HepG2 (cell line): ENCODE data around the gene TOR4A. TPM values are rescaled to one million over a fixed set of nuclear protein-coding genes. Genes with fewer than 3 reads are reported as not detected.
A peak's percentile ranks its signal among the peaks of the same experiment; 100 is the strongest.

Experiments used
- ATRX ChIP-seq: sonication (generic); formaldehyde crosslinking; IDR thresholded peaks from 2 replicates; pipeline ENCODE4 v1.4.0; 2020; ENCODE audit warnings: missing genetic modification reagents, borderline replicate concordance
- CAMTA2 ChIP-seq: sonication (generic); formaldehyde crosslinking; IDR thresholded peaks from 2 replicates; pipeline ENCODE4 v1.4.0; 2020; ENCODE audit warnings: mild to moderate bottlenecking, missing genetic modification reagents, borderline replicate concordance
- CENPT ChIP-seq: sonication (generic); formaldehyde crosslinking; IDR thresholded peaks from 2 replicates; pipeline ENCODE4 v1.8.0; 2022; ENCODE audit warnings: low read depth, mild to moderate bottlenecking, moderate library complexity, missing genetic modification reagents
- DNMT3B ChIP-seq: conservative IDR thresholded peaks from 2 replicates; pipeline ENCODE4 v1.6.1; 2016; ENCODE audit warnings: missing biosample characterization, control low read depth
- ETV5 ChIP-seq: IDR thresholded peaks from 2 replicates; pipeline ENCODE4 v1.6.1; 2018; ENCODE audit warnings: missing biosample characterization, missing genetic modification reagents, inconsistent platforms, borderline replicate concordance
- FUBP1 ChIP-seq: sonication (generic); formaldehyde crosslinking; IDR thresholded peaks from 2 replicates; pipeline ENCODE4 v1.5.1; 2020; ENCODE audit warnings: missing genetic modification reagents, mild to moderate bottlenecking, borderline replicate concordance
- MBNL3 ChIP-seq: fragments of 250-450 bp; sonication (Bioruptor Pico); conservative IDR thresholded peaks from 2 replicates; pipeline ENCODE4 v1.8.0; 2022; ENCODE audit warnings: mild to moderate bottlenecking, inconsistent platforms
- POLR2AphosphoS5 ChIP-seq: IDR thresholded peaks from 2 replicates; pipeline ENCODE4 v1.6.1; 2012; ENCODE audit warnings: low read depth, low read length
- SOX6 ChIP-seq, 2 experiments: fragments of 450-650 bp in 1 of 2; sonication (generic) in 1 of 2; formaldehyde crosslinking in 1 of 2; IDR thresholded peaks; 2 replicates each; pipeline versions ENCODE4 v1.4.0 to v1.6.1; 2017 to 2020; ENCODE audit warnings: antibody characterized with exemption in 1 of 2, mild to moderate bottlenecking in 1 of 2, missing genetic modification reagents in 1 of 2
- SRF ChIP-seq: IDR thresholded peaks from 2 replicates; pipeline ENCODE4 v1.6.1; 2011; ENCODE audit warnings: mild to moderate bottlenecking, low read depth, low read length, moderate library complexity
- U2AF1 ChIP-seq: fragments of 200-400 bp; formaldehyde crosslinking; optimal IDR thresholded peaks from 2 replicates; pipeline ENCODE3; 2017; ENCODE audit warnings: mild to moderate bottlenecking, low read depth, low read length
- ZBTB43 ChIP-seq: sonication (generic); formaldehyde crosslinking; conservative IDR thresholded peaks from 2 replicates; pipeline ENCODE4 v1.4.0; 2020; ENCODE audit warnings: missing genetic modification reagents
- ZNF121 ChIP-seq: sonication (generic); formaldehyde crosslinking; IDR thresholded peaks from 2 replicates; pipeline ENCODE4 v1.5.0; 2020; ENCODE audit warnings: mild to moderate bottlenecking, missing genetic modification reagents
- ZNF251 ChIP-seq: sonication (generic); formaldehyde crosslinking; IDR thresholded peaks from 2 replicates; pipeline ENCODE4 v1.9.0; 2021; ENCODE audit warnings: mild to moderate bottlenecking, missing genetic modification reagents
- ZNF432 ChIP-seq: sonication (generic); formaldehyde crosslinking; IDR thresholded peaks from 2 replicates; pipeline ENCODE4 v1.5.0; 2020; ENCODE audit warnings: missing genetic modification reagents, mild to moderate bottlenecking, borderline replicate concordance
- ZNF644 ChIP-seq: IDR thresholded peaks from 2 replicates; pipeline ENCODE4 v1.6.1; 2016; ENCODE audit warnings: low read depth
- ZNF780A ChIP-seq: sonication (generic); formaldehyde crosslinking; IDR thresholded peaks from 2 replicates; pipeline ENCODE4 v1.8.0; 2022; ENCODE audit warnings: mild to moderate bottlenecking, missing genetic modification reagents, moderate library complexity
- ZSCAN20 ChIP-seq: sonication (generic); formaldehyde crosslinking; IDR thresholded peaks from 2 replicates; pipeline ENCODE4 v1.4.0; 2020; ENCODE audit warnings: missing genetic modification reagents, mild to moderate bottlenecking, borderline replicate concordance
- polyA plus RNA-seq, 8 experiments: library from polyadenylated mRNA; depleted of rRNA in 3 of 8; stranded (reverse) in 7 of 8; unstranded in 1 of 8; fragments of >200 nt; fragmentation: Illumina TruSeq in 4 of 8; extraction: Trizol in 4 of 8; gene quantifications; 2 replicates each; pipeline versions ENCODE4 v1.2.1 to v1.2.3, GENCODE V29; 2011 to 2016; ENCODE audit warnings: low read depth in 4 of 8, missing spikeins in 1 of 8, mixed read lengths in 1 of 8; ENCODE audit not compliant: insufficient read depth in 1 of 8
- total RNA-seq, 5 experiments: library from RNA; depleted of rRNA; stranded (reverse); fragments of >200 nt; fragmentation: Illumina TruSeq; extraction: Trizol; gene quantifications; 2 replicates each; pipeline ENCODE4 v1.2.3, GENCODE V29; 2016; ENCODE audit warnings: low read depth in 1 of 5
- TF ChIP-seq, protein P1 (sequence below): sonication (generic); formaldehyde crosslinking; IDR thresholded peaks from 2 replicates; pipeline ENCODE4 v1.5.0; 2020; ENCODE audit warnings: missing genetic modification reagents
- TF ChIP-seq, protein P2 (sequence below): sonication (generic); formaldehyde crosslinking; IDR thresholded peaks from 2 replicates; pipeline ENCODE4 v1.4.0; 2020; ENCODE audit warnings: missing genetic modification reagents
- TF ChIP-seq, protein P3 (sequence below): sonication (generic); formaldehyde crosslinking; IDR thresholded peaks from 2 replicates; pipeline ENCODE4 v1.4.0; 2020; ENCODE audit warnings: missing genetic modification reagents

The TOR4A gene
- total and polyA plus RNA-seq, 2 of the 13 experiments (the other 11 are each of a cell fraction or from before 2014, with no cell fraction given): 11.1 to 14.2 TPM

DNA sequence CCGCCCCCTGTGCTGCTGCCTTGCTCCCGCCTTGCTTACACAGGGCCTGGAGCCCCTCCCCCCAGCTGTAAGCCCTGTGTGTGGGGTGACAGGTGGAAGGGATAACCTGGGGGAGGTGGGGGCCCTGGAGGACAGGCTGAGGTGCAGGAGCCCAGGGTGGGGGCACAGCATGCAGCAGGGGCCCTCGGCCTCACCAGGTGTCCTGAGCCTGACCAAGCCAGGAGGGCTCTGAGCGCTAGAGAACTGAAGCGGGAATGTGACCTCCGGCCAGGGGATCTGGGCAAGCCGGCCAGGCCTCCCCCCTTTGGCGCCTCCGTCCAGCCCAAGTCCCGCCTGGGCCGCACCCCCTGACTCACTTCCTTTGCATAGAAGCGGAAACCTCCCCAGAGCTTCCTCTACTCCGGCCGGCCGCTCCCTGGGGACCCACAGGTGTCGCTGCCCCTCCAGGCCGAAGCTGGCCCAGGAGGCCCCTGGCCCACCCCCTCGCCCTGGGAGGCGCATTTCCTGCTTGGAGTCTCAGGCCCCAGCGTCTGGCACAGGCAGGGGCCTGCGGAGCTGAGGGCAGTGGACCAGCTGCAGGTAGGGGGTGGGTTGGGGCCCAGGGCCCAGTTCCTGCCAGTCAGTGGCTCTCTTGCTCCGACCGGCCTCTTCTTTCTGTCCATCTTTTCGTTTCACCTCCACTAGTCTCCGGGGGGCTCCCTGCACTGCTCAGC, at the start of gene TOR4A (continued):
- TF ChIP-seq, protein P1, sequence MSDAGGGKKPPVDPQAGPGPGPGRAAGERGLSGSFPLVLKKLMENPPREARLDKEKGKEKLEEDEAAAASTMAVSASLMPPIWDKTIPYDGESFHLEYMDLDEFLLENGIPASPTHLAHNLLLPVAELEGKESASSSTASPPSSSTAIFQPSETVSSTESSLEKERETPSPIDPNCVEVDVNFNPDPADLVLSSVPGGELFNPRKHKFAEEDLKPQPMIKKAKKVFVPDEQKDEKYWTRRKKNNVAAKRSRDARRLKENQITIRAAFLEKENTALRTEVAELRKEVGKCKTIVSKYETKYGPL (CRISPR knock-in tag): 0 out of 2 replicates have a peak, but pooled peaks have one; percentile 6
- TF ChIP-seq MBNL3 (CRISPR knock-in tag) (no peak), ZNF432 (CRISPR knock-in tag) (no peak), SOX6 (IDR thresholded peaks at IDR 0.05) (no peak), SOX6 (CRISPR knock-in tag; IDR thresholded peaks at IDR 0.05) (peak; percentile 43), ZNF644 (CRISPR knock-in tag) (no peak), ZBTB43 (CRISPR knock-in tag) (peak; percentile 52; the same call in 1 of the 2 replicates), U2AF1 (peak; percentile 53), CENPT (CRISPR knock-in tag) (no peak), FUBP1 (CRISPR knock-in tag) (no peak), POLR2AphosphoS5 (peak; percentile 78), DNMT3B (CRISPR knock-in tag) (no peak), ZNF251 (CRISPR knock-in tag) (no peak), SRF (no peak), ZNF121 (CRISPR knock-in tag) (0 out of 2 replicates have a peak, but pooled peaks have one; percentile 21), ATRX (CRISPR knock-in tag) (no peak), ZSCAN20 (CRISPR knock-in tag) (peak; percentile 21), CAMTA2 (no peak), ZNF780A (no peak), ETV5 (peak; percentile 85)
- TF ChIP-seq, protein P2, sequence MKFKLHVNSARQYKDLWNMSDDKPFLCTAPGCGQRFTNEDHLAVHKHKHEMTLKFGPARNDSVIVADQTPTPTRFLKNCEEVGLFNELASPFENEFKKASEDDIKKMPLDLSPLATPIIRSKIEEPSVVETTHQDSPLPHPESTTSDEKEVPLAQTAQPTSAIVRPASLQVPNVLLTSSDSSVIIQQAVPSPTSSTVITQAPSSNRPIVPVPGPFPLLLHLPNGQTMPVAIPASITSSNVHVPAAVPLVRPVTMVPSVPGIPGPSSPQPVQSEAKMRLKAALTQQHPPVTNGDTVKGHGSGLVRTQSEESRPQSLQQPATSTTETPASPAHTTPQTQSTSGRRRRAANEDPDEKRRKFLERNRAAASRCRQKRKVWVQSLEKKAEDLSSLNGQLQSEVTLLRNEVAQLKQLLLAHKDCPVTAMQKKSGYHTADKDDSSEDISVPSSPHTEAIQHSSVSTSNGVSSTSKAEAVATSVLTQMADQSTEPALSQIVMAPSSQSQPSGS (CRISPR knock-in tag): peak; percentile 65
- TF ChIP-seq, protein P3, sequence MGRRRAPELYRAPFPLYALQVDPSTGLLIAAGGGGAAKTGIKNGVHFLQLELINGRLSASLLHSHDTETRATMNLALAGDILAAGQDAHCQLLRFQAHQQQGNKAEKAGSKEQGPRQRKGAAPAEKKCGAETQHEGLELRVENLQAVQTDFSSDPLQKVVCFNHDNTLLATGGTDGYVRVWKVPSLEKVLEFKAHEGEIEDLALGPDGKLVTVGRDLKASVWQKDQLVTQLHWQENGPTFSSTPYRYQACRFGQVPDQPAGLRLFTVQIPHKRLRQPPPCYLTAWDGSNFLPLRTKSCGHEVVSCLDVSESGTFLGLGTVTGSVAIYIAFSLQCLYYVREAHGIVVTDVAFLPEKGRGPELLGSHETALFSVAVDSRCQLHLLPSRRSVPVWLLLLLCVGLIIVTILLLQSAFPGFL (CRISPR knock-in tag): no peak
